ENCODE results near the gene DUT.

DUT gene

GRCh38 chr15:48373821-48374451 lies 42.7 kb downstream of the DUT start:
- DNase-seq, result no peak

- no peak for DNase-seq
Observed at GRCh38 chr15:48374472-48374871, 43.2 kb downstream of the DUT start.

- no peak for DNase-seq
Observed at GRCh38 chr15:48375767-48376166, 44.5 kb downstream of the DUT start.

- DNase-seq, result no peak
Observed at GRCh38 chr15:48380198-48380597, 49.0 kb downstream of the DUT start.

- no peak for DNase-seq
Observed at GRCh38 chr15:48381861-48382260, 50.6 kb downstream of the DUT start.

GRCh38 chr15:48383031-48383430 lies 51.8 kb downstream of the DUT start:
- no peak for DNase-seq

- DNase-seq, result no peak
Observed at GRCh38 chr15:48384616-48385015, 53.4 kb downstream of the DUT start.

GRCh38 chr15:48385031-48385830 lies 54.0 kb downstream of the DUT start:
- DNase-seq, result no peak

- DNase-seq, result no peak
Observed at GRCh38 chr15:48388016-48388851, 57.0 kb downstream of the DUT start.

- no peak for DNase-seq
Observed at GRCh38 chr15:48388910-48389309, 57.7 kb downstream of the DUT start.

GRCh38 chr15:48389691-48390143 lies 58.5 kb downstream of the DUT start:
- no peak for DNase-seq

GRCh38 chr15:48391950-48392349 lies 60.7 kb downstream of the DUT start:
- peak; percentile 81 for DNase-seq

GRCh38 chr15:48392356-48392755 lies 61.1 kb downstream of the DUT start:
- DNase-seq, result no peak

All from NCI-H2029 (cell line).